SK-N-SH (cell line): ENCODE results near the gene CHCHD6. TPM values are rescaled to one million over a fixed set of nuclear protein-coding genes. Genes with fewer than 3 reads are reported as not detected.

Source experiments
- CTCF ChIA-PET: fragments of 300-600, 350-600 bp; formaldehyde crosslinking; extraction: SDS; loops from one replicate; lab custom pipeline; 2021; lab: Yijun Ruan, JAX
- POLR2A ChIA-PET: fragments of 350-600 bp; sonication (Branson Sonifier 250); formaldehyde crosslinking; extraction: SDS; loops from one replicate; lab custom pipeline; 2020; ENCODE audit warnings: antibody characterized with exemption, inconsistent platforms; lab: Yijun Ruan, JAX
- DNase-seq: peaks from one replicate; pipeline ENCODE4 v3.0.0; 2012
- H2AFZ ChIP-seq: fragments of 200-600 bp; sonication (generic); 2 replicates; pipeline ENCODE4 v1.8.1; 2016; ENCODE audit warnings: antibody characterized with exemption, mild to moderate bottlenecking, low read depth
- H3F3A ChIP-seq: fragments of 200-600 bp; sonication (generic); replicated peaks from 2 replicates; pipeline ENCODE3; 2016; ENCODE audit warnings: antibody characterized with exemption, mild to moderate bottlenecking; ENCODE audit not compliant: insufficient read depth
- H3K27ac ChIP-seq, 2 experiments: fragments of 200-500 bp in 1 of 2; fragments of 200-600 bp in 1 of 2; sonication (Bioruptor generic) in 1 of 2; sonication (generic), shearing (Covaris generic) in 1 of 2; 2 replicates each; pipeline versions ENCODE4 v1.5.1 to v1.6.1; 2014 to 2016; ENCODE audit warnings: low read depth in 2 of 2, inconsistent platforms in 1 of 2, low read length in 1 of 2, mild to moderate bottlenecking in 1 of 2, mixed read lengths in 1 of 2
- H3K27me3 ChIP-seq: fragments of 200-600 bp; sonication (generic), shearing (Covaris generic); 2 replicates; pipeline ENCODE4 v1.6.1; 2016; ENCODE audit warnings: mixed run types; ENCODE audit not compliant: insufficient read depth
- H3K36me3 ChIP-seq, 2 experiments: fragments of 200-500 bp in 1 of 2; fragments of 200-600 bp in 1 of 2; sonication (Bioruptor generic) in 1 of 2; sonication (generic) in 1 of 2; replicated peaks in 1 of 2; 2 replicates each; pipeline versions ENCODE3 to v1.5.1; 2014 to 2016; ENCODE audit warnings: low read length in 1 of 2, mild to moderate bottlenecking in 1 of 2; ENCODE audit not compliant: insufficient read depth in 2 of 2, control insufficient read depth in 1 of 2
- H3K4me1 ChIP-seq, 2 experiments: fragments of 200-500 bp in 1 of 2; fragments of 200-600 bp in 1 of 2; sonication (Bioruptor generic) in 1 of 2; sonication (generic), shearing (Covaris generic) in 1 of 2; 2 replicates each; pipeline versions ENCODE4 v1.5.1 to v1.6.1; 2014 to 2016; ENCODE audit warnings: low read depth in 1 of 2, low read length in 1 of 2, mixed run types in 1 of 2; ENCODE audit not compliant: insufficient read depth in 2 of 2, control insufficient read depth in 1 of 2
- H3K4me2 ChIP-seq: fragments of 200-600 bp; sonication (generic), shearing (Covaris generic); 2 replicates; pipeline ENCODE4 v1.6.1; 2017; ENCODE audit warnings: mixed run types
- H3K4me3 ChIP-seq, 2 experiments: fragments of 200-500 bp in 1 of 2; fragments of 200-600 bp in 1 of 2; sonication (Bioruptor generic) in 1 of 2; sonication (generic), shearing (Covaris generic) in 1 of 2; 2 replicates each; pipeline versions ENCODE4 v1.5.1 to v1.8.1; 2014 to 2016; ENCODE audit warnings: low read depth in 2 of 2, inconsistent platforms in 1 of 2, low read length in 1 of 2, mild to moderate bottlenecking in 1 of 2, mixed read lengths in 1 of 2, moderate library complexity in 1 of 2
- H3K79me2 ChIP-seq: fragments of 200-600 bp; sonication (generic); 2 replicates; pipeline ENCODE4 v1.8.1; 2017; ENCODE audit warnings: mild to moderate bottlenecking; ENCODE audit not compliant: insufficient read depth
- H3K9ac ChIP-seq: fragments of 200-600 bp; sonication (generic); 2 replicates; pipeline ENCODE4 v1.6.1; 2017; ENCODE audit warnings: mixed run types
- H3K9me2 ChIP-seq: fragments of 200-600 bp; sonication (generic); 2 replicates; pipeline ENCODE4 v1.6.1; 2017; ENCODE audit warnings: mixed run types
- H3K9me3 ChIP-seq: fragments of 200-600 bp; sonication (generic); 2 replicates; pipeline ENCODE4 v1.6.1; 2017; ENCODE audit warnings: mixed run types, mild to moderate bottlenecking, moderate library complexity
- H4K20me1 ChIP-seq: fragments of 200-600 bp; sonication (generic); 2 replicates; pipeline ENCODE4 v1.6.1; 2017; ENCODE audit warnings: mild to moderate bottlenecking, mixed run types; ENCODE audit not compliant: insufficient read depth
- CHD2 ChIP-seq: fragments of 150-350 bp; IDR thresholded peaks from 2 replicates; pipeline ENCODE4 v1.6.1; 2018; ENCODE audit warnings: low read length; ENCODE audit not compliant: partially characterized antibody
- EZH2phosphoT487 ChIP-seq: fragments of 200-600 bp; sonication (generic); IDR thresholded peaks from 2 replicates; pipeline ENCODE4 v1.6.1; 2017; ENCODE audit warnings: low read depth, mixed run types, mild to moderate bottlenecking, antibody characterized with exemption, moderate library complexity, borderline replicate concordance
- FOXJ3 ChIP-seq: sonication (generic); formaldehyde crosslinking; IDR thresholded peaks from 2 replicates; pipeline ENCODE4 v1.5.1; 2020; ENCODE audit warnings: mild to moderate bottlenecking, missing genetic modification reagents
- GATA2 ChIP-seq: sonication (generic); formaldehyde crosslinking; IDR thresholded peaks from 2 replicates; pipeline ENCODE4 v1.5.0; 2020; ENCODE audit warnings: mild to moderate bottlenecking, missing genetic modification reagents
- MXI1 ChIP-seq: IDR thresholded peaks from 2 replicates; pipeline ENCODE4 v1.6.1; 2012; ENCODE audit warnings: mild to moderate bottlenecking, low read depth, low read length, improper control_type of control experiment
- NFIC ChIP-seq: IDR thresholded peaks from 2 replicates; pipeline ENCODE4 v1.4.0; 2012; ENCODE audit warnings: borderline replicate concordance
- POLR2AphosphoS5 ChIP-seq: IDR thresholded peaks from 2 replicates; pipeline ENCODE4 v1.6.1; 2012; ENCODE audit warnings: low read depth, low read length
- RCOR1 ChIP-seq: fragments of 150-350 bp; IDR thresholded peaks from 2 replicates; pipeline ENCODE4 v1.6.1; 2017; ENCODE audit warnings: antibody characterized with exemption, low read length
- RXRA ChIP-seq: IDR thresholded peaks from 2 replicates; pipeline ENCODE4 v1.4.0; 2012; ENCODE audit warnings: low read depth, mild to moderate bottlenecking, borderline replicate concordance
- YY1 ChIP-seq: IDR thresholded peaks from 2 replicates; pipeline ENCODE4 v1.4.0; 2012; ENCODE audit warnings: low read depth, mild to moderate bottlenecking
- WGBS: methylation state at CpG from one replicate; pipeline ENCODE4 v1.1.6; 2017; ENCODE audit warnings: low lambda C conversion rate; 5-methylcytosine and 5-hydroxymethylcytosine counted together
- polyA plus RNA-seq, 3 experiments: library from polyadenylated mRNA; depleted of rRNA; stranded (reverse); fragments of >200 nt; gene quantifications; 2 replicates each; pipeline ENCODE4 v1.2.3, GENCODE V29; 2012
- TF ChIP-seq, protein P1 (sequence below): IDR thresholded peaks from 2 replicates; pipeline ENCODE4 v1.6.1; 2012; ENCODE audit warnings: mild to moderate bottlenecking, low read depth, low read length, moderate library complexity
- TF ChIP-seq, protein P2 (sequence below): IDR thresholded peaks from 2 replicates; pipeline ENCODE4; 2012
- TF ChIP-seq, protein P3 (sequence below): IDR thresholded peaks from 2 replicates; pipeline ENCODE4 v1.4.0; 2012; ENCODE audit warnings: low read depth, borderline replicate concordance
- TF ChIP-seq, protein P4 (sequence below): fragments of 150-350 bp; IDR thresholded peaks from 2 replicates; pipeline ENCODE4 v1.6.1; 2017; ENCODE audit warnings: antibody characterized with exemption, low read length, low read depth, borderline replicate concordance
- TF ChIP-seq, protein P5 (sequence below): fragments of 150-350 bp; IDR thresholded peaks from 2 replicates; pipeline ENCODE4 v1.6.1; 2016; ENCODE audit warnings: mild to moderate bottlenecking, low read depth, low read length

Gene CHCHD6
- polyA plus RNA-seq, 1 of the 3 experiments (the other 2 are of a cell fraction), result 42.5 TPM

DNA sequence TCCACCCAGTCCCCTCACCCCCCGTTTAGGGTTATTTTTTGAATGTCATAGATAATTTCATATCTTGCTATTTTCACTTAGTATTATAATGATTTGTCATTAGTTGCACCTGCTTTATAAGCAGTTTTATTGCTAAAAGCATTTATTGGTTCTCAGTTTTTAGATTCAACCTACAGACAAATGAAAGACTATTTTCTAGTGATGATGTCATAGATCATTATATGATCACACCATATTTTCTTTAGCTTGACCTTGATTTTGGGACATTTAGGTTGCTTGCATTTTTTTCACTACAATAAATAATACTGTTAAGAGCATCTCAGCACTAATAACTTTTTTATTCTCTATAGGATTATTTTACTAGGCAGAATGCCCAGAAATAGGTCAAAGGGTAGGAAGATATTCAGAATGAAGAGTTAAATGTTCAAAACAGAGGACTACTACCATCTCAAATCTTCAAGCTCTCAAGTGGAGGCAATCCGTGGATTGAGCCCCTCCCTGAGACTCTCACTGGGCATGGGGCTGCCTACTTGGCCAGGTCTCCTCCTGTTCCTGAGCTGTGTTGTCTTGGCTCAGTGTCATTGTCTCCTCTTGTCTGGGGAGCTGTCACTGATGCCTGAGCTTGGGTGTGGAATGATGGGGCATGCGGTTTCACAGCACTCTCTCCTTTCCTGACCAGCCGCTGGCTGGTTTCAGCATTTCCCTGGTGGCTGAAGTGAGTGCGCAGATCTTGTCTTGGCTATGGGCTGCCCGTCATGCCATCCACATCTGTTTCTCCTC is 28.4 kb downstream of the CHCHD6 start:
- H4K20me1 ChIP-seq, result no peaks in the 10 kb centered on the region
- H3K27me3 ChIP-seq, result no peaks in the 10 kb centered on the region
- H3K4me2 ChIP-seq, result no peak overlapping the region
- H3F3A ChIP-seq, result no peaks in the 10 kb centered on the region
- H3K79me2 ChIP-seq, result no peaks in the 10 kb centered on the region
- DNase-seq, result no peak
- peaks cover 4 to 53% of the 10 kb centered on the region in 2 experiments for H3K36me3 ChIP-seq
- H3K9me3 ChIP-seq, result no peaks in the 10 kb centered on the region
- WGBS, result 84% methylated on average over 6 of the region's 6 CpGs
- H3K9me2 ChIP-seq, result no peaks in the 10 kb centered on the region
- CTCF ChIA-PET, result interaction anchor here (1.3 kb wide), 1 partner anchor 13 kb away, joined by 5 read pairs; no protein-coding TSS in a partner anchor
- H3K4me3 ChIP-seq, result no peak overlapping the region
- no peak overlapping the region for H2AFZ ChIP-seq
- peaks cover 0 to 10% of the 10 kb centered on the region in 2 experiments; a peak in 1 of 4 replicates for H3K4me1 ChIP-seq
- POLR2A ChIA-PET, result no interaction called here
- no peak overlapping the region; a peak in 1 of 4 replicates for H3K27ac ChIP-seq
- TF ChIP-seq RCOR1, result no peak
- no peak for TF ChIP-seq POLR2AphosphoS5
- no peak for TF ChIP-seq CHD2
- TF ChIP-seq, protein P1, sequence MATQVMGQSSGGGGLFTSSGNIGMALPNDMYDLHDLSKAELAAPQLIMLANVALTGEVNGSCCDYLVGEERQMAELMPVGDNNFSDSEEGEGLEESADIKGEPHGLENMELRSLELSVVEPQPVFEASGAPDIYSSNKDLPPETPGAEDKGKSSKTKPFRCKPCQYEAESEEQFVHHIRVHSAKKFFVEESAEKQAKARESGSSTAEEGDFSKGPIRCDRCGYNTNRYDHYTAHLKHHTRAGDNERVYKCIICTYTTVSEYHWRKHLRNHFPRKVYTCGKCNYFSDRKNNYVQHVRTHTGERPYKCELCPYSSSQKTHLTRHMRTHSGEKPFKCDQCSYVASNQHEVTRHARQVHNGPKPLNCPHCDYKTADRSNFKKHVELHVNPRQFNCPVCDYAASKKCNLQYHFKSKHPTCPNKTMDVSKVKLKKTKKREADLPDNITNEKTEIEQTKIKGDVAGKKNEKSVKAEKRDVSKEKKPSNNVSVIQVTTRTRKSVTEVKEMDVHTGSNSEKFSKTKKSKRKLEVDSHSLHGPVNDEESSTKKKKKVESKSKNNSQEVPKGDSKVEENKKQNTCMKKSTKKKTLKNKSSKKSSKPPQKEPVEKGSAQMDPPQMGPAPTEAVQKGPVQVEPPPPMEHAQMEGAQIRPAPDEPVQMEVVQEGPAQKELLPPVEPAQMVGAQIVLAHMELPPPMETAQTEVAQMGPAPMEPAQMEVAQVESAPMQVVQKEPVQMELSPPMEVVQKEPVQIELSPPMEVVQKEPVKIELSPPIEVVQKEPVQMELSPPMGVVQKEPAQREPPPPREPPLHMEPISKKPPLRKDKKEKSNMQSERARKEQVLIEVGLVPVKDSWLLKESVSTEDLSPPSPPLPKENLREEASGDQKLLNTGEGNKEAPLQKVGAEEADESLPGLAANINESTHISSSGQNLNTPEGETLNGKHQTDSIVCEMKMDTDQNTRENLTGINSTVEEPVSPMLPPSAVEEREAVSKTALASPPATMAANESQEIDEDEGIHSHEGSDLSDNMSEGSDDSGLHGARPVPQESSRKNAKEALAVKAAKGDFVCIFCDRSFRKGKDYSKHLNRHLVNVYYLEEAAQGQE, result no peak
- TF ChIP-seq, protein P2, sequence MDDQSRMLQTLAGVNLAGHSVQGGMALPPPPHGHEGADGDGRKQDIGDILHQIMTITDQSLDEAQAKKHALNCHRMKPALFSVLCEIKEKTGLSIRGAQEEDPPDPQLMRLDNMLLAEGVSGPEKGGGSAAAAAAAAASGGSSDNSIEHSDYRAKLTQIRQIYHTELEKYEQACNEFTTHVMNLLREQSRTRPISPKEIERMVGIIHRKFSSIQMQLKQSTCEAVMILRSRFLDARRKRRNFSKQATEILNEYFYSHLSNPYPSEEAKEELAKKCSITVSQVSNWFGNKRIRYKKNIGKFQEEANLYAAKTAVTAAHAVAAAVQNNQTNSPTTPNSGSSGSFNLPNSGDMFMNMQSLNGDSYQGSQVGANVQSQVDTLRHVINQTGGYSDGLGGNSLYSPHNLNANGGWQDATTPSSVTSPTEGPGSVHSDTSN, result no peak
- no peak for TF ChIP-seq EZH2phosphoT487
- TF ChIP-seq GATA2 (CRISPR knock-in tag), result no peak
- TF ChIP-seq, protein P3, sequence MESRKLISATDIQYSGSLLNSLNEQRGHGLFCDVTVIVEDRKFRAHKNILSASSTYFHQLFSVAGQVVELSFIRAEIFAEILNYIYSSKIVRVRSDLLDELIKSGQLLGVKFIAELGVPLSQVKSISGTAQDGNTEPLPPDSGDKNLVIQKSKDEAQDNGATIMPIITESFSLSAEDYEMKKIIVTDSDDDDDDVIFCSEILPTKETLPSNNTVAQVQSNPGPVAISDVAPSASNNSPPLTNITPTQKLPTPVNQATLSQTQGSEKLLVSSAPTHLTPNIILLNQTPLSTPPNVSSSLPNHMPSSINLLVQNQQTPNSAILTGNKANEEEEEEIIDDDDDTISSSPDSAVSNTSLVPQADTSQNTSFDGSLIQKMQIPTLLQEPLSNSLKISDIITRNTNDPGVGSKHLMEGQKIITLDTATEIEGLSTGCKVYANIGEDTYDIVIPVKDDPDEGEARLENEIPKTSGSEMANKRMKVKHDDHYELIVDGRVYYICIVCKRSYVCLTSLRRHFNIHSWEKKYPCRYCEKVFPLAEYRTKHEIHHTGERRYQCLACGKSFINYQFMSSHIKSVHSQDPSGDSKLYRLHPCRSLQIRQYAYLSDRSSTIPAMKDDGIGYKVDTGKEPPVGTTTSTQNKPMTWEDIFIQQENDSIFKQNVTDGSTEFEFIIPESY, result no peak
- TF ChIP-seq FOXJ3 (CRISPR knock-in tag), result no peak
- TF ChIP-seq, protein P4, sequence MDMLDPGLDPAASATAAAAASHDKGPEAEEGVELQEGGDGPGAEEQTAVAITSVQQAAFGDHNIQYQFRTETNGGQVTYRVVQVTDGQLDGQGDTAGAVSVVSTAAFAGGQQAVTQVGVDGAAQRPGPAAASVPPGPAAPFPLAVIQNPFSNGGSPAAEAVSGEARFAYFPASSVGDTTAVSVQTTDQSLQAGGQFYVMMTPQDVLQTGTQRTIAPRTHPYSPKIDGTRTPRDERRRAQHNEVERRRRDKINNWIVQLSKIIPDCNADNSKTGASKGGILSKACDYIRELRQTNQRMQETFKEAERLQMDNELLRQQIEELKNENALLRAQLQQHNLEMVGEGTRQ, result no peak
- TF ChIP-seq, protein P5, sequence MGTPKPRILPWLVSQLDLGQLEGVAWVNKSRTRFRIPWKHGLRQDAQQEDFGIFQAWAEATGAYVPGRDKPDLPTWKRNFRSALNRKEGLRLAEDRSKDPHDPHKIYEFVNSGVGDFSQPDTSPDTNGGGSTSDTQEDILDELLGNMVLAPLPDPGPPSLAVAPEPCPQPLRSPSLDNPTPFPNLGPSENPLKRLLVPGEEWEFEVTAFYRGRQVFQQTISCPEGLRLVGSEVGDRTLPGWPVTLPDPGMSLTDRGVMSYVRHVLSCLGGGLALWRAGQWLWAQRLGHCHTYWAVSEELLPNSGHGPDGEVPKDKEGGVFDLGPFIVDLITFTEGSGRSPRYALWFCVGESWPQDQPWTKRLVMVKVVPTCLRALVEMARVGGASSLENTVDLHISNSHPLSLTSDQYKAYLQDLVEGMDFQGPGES, result no peak
- no peak for TF ChIP-seq YY1
- TF ChIP-seq MXI1, result no peak
- no peak for TF ChIP-seq RXRA
- no peak for TF ChIP-seq NFIC
- no peak overlapping the region for H3K9ac ChIP-seq
